Measurements from ENCODE around the gene HLCS. TPM values are rescaled to one million over a fixed set of nuclear protein-coding genes. Genes with fewer than 3 reads are reported as not detected.

Gene HLCS
- total RNA-seq, 1 experiment from 2014 or later, result 12.7 TPM

DNA sequence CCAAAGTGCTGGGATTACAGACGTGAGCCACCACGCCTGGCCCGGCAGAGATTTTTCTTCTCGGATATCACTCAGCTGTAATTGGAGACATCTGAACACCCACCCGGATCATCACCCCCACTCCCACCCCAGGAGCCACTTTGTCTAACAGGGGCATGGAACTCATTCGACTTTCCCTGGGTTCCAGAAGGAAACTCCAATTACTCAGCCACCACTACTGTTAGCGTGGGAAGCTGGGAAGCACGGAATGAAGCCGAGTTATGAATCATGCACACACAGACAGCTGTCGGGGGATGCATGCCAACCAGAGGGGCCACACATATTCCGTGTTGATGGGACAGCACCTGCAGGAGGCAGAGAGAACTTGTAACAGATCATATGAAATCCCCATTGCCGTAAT is 85.2 kb downstream of the HLCS start:
- Histone ChIP-seq H2BK120ac (ENCODE audit: low read depth, low read length, poor library complexity, severe bottlenecking) (no peak overlapping the region), H3K9me3 (ENCODE audit: control insufficient read depth, low read depth, low read length) (peaks cover 7% of the 10 kb centered on the region), H3K79me2 (ENCODE audit: insufficient read depth, low read length) (no peaks in the 10 kb centered on the region), H3K4me2 (ENCODE audit: insufficient read depth, insufficient read length, low read length) (no peak overlapping the region), H3K27me3 (ENCODE audit: insufficient read depth, low read length) (no peaks in the 10 kb centered on the region), H3K23ac (ENCODE audit: insufficient read length, low read depth, low read length) (no peak overlapping the region), H2BK20ac (ENCODE audit: low read depth, low read length, poor library complexity, severe bottlenecking) (no peak overlapping the region), H2AFZ (ENCODE audit: low read length) (no peak overlapping the region), H3T11ph (ENCODE audit: low read length) (no peak overlapping the region), H4K5ac (ENCODE audit: insufficient read length, low read depth, low read length) (no peak overlapping the region), H4K20me1 (ENCODE audit: control insufficient read depth, insufficient read depth, insufficient read length) (no peaks in the 10 kb centered on the region), H3K4ac (ENCODE audit: low read depth, low read length) (no peak overlapping the region), H3K9ac (ENCODE audit: extremely low read depth, insufficient read length, low read length) (no peak overlapping the region), H4K91ac (ENCODE audit: insufficient read length, low read depth, low read length) (no peak overlapping the region), H2AK5ac (ENCODE audit: insufficient read length, low read length) (no peak overlapping the region), H3K27ac (ENCODE audit: insufficient read length, low read depth, low read length) (no peak overlapping the region), H3K23me2 (ENCODE audit: insufficient read length, low read depth, low read length, poor library complexity, severe bottlenecking) (no peaks in the 10 kb centered on the region), H2BK5ac (ENCODE audit: insufficient read length, low read length) (no peak overlapping the region), H4K8ac (replicated peaks; ENCODE audit: insufficient read length, low read depth, low read length) (no peak overlapping the region), H3K79me1 (ENCODE audit: insufficient read depth, low read depth, low read length, poor library complexity, severe bottlenecking) (no peaks in the 10 kb centered on the region), H2BK12ac (ENCODE audit: insufficient read length, low read depth, low read length) (no peak overlapping the region), H3K4me1 (ENCODE audit: insufficient read depth, low read length) (no peaks in the 10 kb centered on the region), H3K56ac (ENCODE audit: insufficient read length, low read depth, low read length) (no peak overlapping the region), H3K18ac (ENCODE audit: insufficient read length, low read depth, low read length) (no peak overlapping the region), H2BK15ac (ENCODE audit: low read depth, low read length) (no peak overlapping the region), H3K14ac (ENCODE audit: insufficient read depth, low read length) (no peak overlapping the region)
- H3K4me1 Mint-ChIP-seq, result no peaks in the 10 kb centered on the region
- TF ChIP-seq, protein P1, sequence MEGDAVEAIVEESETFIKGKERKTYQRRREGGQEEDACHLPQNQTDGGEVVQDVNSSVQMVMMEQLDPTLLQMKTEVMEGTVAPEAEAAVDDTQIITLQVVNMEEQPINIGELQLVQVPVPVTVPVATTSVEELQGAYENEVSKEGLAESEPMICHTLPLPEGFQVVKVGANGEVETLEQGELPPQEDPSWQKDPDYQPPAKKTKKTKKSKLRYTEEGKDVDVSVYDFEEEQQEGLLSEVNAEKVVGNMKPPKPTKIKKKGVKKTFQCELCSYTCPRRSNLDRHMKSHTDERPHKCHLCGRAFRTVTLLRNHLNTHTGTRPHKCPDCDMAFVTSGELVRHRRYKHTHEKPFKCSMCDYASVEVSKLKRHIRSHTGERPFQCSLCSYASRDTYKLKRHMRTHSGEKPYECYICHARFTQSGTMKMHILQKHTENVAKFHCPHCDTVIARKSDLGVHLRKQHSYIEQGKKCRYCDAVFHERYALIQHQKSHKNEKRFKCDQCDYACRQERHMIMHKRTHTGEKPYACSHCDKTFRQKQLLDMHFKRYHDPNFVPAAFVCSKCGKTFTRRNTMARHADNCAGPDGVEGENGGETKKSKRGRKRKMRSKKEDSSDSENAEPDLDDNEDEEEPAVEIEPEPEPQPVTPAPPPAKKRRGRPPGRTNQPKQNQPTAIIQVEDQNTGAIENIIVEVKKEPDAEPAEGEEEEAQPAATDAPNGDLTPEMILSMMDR (conservative IDR thresholded peaks at IDR 0.05), result no peak
- no CpG with 5 or more reads among the region's 12 CpGs for WGBS (ENCODE audit: extremely low coverage, insufficient read length, low lambda C conversion rate)
- DNase-seq, result no peak
- H3K27me3 Mint-ChIP-seq (ENCODE audit: low read depth), result no peaks in the 10 kb centered on the region; the same call in 1 of the 2 replicates
- H3K27ac Mint-ChIP-seq, result no peak overlapping the region
- H3K9me3 Mint-ChIP-seq, result peaks cover 30 to 33% of the 10 kb centered on the region in 2 experiments
- H3K36me3 Mint-ChIP-seq (ENCODE audit: insufficient read depth in 1 of 3, low read depth in 3 of 3), result peaks cover 5 to 36% (median 24%) of the 10 kb centered on the region in 3 experiments; a peak in 6 of 7 replicates
- no peak overlapping the region for H3K4me3 Mint-ChIP-seq

All from H9 (cell line).